C4-2B (cell line): ENCODE results near the gene PAOX.

Experiments used
- CTCF ChIP-seq: fragments of 450-650 bp; conservative IDR thresholded peaks from 2 replicates; pipeline ENCODE4 v1.5.1; 2017; ENCODE audit warnings: mild to moderate bottlenecking
- ZFX ChIP-seq: fragments of 450-650 bp; IDR thresholded peaks from 2 replicates; pipeline ENCODE4 v1.6.1; 2017

- TF ChIP-seq CTCF = no peak
- no peak for TF ChIP-seq ZFX
Measured at GRCh38 chr10:133351408-133352318, 27.4 kb upstream of the PAOX start.
